HFFc6 (cell line): ENCODE measurements around the gene EDEM1. TPM values are rescaled to one million over a fixed set of nuclear protein-coding genes. Genes with fewer than 3 reads are reported as not detected.

ENCODE experiments used
- DNase-seq: peaks from one replicate; pipeline ENCODE4 v3.0.0-alpha.2; 2018
- H3K27ac Mint-ChIP-seq: 2 replicates; pipeline ENCODE4 v1.8.0; 2020; ENCODE audit warnings: mild to moderate bottlenecking, mixed read lengths
- H3K27me3 Mint-ChIP-seq: 2 replicates; pipeline ENCODE4 v1.8.0; 2021; ENCODE audit warnings: mild to moderate bottlenecking, moderate library complexity, mixed read lengths; ENCODE audit not compliant: insufficient read depth
- H3K36me3 Mint-ChIP-seq: 2 replicates; pipeline ENCODE4 v1.8.0; 2021; ENCODE audit warnings: low read depth, mixed read lengths
- H3K4me1 Mint-ChIP-seq: 2 replicates; pipeline ENCODE4 v1.8.0; 2020; ENCODE audit warnings: low read depth, mixed read lengths
- H3K4me3 Mint-ChIP-seq: 2 replicates; pipeline ENCODE4 v1.8.0; 2020; ENCODE audit warnings: mild to moderate bottlenecking, moderate library complexity, mixed read lengths
- H3K9me3 Mint-ChIP-seq: 2 replicates; pipeline ENCODE4 v1.8.0; 2020; ENCODE audit warnings: mild to moderate bottlenecking, mixed read lengths
- total RNA-seq, 6 experiments: library from RNA; stranded (reverse); fragmentation: NEBNext Ultra II Directional; extraction: Animal tissue kit (Norgen Biotek cat#: 25700); gene quantifications; 2 replicates in 1 of 6; 3 replicates in 5 of 6; pipeline ENCODE4 v1.2.3, GENCODE V29; 2021
- TF ChIP-seq, protein P1 (sequence below): fragments of 200-600 bp; sonication (generic); IDR thresholded peaks from 2 replicates; pipeline ENCODE4 v1.5.0; 2021; ENCODE audit warnings: antibody characterized with exemption, mild to moderate bottlenecking

Gene EDEM1
- total RNA-seq, 6 experiments from 2014 or later = 47.6 to 56.4 (median 52.0) TPM

DNA sequence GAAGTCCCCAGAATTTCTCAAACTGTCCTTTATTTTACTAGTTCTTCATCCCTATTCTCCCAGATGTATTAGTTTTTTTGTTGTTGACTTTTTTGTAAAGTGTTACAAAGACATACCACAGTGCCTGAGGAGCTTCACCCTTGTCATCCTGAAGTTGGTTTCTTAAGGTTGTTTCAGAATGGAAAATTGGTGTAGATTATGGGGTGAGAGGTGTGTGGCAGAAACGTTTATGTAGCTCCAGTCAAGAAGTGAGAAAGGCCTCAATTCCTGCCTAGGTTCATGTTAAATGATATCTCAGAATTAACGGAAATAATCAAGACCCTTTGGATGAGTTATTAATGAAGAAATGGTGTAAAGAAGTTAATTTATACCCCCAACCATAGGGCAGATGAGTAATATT, 6.8 kb downstream of the EDEM1 start:
- H3K4me3 Mint-ChIP-seq = peak overlapping the region; percentile 20; the same call in 1 of the 2 replicates

DNA sequence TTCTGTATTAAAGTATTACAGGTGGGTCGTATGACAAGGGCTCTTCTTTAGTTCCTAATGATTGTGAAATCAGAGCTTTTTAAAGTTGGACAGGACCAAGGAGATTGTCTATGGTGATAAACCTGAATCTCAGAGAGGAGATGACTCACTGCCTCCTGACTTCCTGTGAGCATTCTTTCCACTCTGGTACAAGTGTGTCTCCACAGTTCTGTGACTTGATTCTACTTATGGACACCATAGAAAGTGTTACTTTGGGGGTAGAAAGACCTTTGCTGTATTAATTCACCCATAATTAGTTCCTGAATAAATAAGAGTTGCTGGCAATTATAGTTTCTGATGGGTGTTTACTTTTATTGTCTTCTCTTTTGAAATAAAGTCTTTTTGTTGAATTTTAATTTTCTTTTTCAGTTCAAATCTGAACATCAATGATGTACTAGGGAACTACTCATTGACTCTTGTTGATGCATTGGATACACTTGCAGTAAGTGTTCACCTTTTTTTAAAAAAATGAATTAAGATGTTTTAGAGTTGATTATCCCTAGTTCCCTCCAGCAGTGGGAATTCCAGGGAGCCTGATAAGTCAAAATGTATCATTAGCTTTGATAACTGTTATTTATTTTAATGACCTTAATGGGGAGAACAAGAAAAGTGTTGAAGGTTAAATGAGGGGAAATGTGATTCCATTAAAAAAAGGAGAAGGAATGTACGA, 7.4 kb downstream of the EDEM1 start:
- Mint-ChIP-seq H3K27ac (peak overlapping the region; percentile 85), H3K9me3 (no peaks in the 10 kb centered on the region), H3K27me3 (no peaks in the 10 kb centered on the region), H3K4me3 (peak overlapping the region; percentile 50), H3K36me3 (peaks cover 38% of the 10 kb centered on the region), H3K4me1 (peaks cover 83% of the 10 kb centered on the region)
- peak; percentile 86 for DNase-seq
- TF ChIP-seq, protein P1, sequence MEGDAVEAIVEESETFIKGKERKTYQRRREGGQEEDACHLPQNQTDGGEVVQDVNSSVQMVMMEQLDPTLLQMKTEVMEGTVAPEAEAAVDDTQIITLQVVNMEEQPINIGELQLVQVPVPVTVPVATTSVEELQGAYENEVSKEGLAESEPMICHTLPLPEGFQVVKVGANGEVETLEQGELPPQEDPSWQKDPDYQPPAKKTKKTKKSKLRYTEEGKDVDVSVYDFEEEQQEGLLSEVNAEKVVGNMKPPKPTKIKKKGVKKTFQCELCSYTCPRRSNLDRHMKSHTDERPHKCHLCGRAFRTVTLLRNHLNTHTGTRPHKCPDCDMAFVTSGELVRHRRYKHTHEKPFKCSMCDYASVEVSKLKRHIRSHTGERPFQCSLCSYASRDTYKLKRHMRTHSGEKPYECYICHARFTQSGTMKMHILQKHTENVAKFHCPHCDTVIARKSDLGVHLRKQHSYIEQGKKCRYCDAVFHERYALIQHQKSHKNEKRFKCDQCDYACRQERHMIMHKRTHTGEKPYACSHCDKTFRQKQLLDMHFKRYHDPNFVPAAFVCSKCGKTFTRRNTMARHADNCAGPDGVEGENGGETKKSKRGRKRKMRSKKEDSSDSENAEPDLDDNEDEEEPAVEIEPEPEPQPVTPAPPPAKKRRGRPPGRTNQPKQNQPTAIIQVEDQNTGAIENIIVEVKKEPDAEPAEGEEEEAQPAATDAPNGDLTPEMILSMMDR = no peak

More for the DNA sequence above, 6.8 kb downstream of the EDEM1 start:
- peaks cover 39% of the 10 kb centered on the region for H3K36me3 Mint-ChIP-seq
- no peaks in the 10 kb centered on the region for H3K9me3 Mint-ChIP-seq
- no peak for DNase-seq
- peak overlapping the region; percentile 85 for H3K27ac Mint-ChIP-seq
- peaks cover 87% of the 10 kb centered on the region for H3K4me1 Mint-ChIP-seq
- no peaks in the 10 kb centered on the region for H3K27me3 Mint-ChIP-seq
- TF ChIP-seq, protein P1 = no peak

DNA sequence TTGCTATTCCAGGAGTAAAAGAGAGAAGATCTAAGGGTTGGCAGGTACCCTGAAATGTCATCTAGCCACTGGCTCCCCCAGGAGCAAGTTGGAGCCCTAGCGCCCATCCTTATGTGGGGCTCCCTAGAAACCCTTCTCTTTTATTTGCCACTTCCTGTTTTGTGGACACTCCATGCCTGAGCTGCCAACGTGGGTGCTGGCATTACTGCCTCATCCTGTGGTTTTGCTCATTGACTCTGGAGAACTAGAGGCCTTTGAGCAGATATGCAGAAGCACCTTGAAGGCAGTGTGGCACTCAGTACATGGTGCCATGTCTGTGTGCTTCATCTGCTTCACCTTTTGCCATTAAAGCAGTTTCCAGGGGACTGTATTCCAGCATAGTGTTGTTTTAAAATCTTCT, 8.1 kb downstream of the EDEM1 start:
- TF ChIP-seq, protein P1 = no peak
- peaks cover 37% of the 10 kb centered on the region for H3K36me3 Mint-ChIP-seq
- H3K27me3 Mint-ChIP-seq = no peaks in the 10 kb centered on the region
- peaks cover 77% of the 10 kb centered on the region for H3K4me1 Mint-ChIP-seq
- no peak for DNase-seq
- H3K9me3 Mint-ChIP-seq = no peaks in the 10 kb centered on the region
- peak overlapping the region; percentile 50 for H3K4me3 Mint-ChIP-seq
- peak overlapping the region; percentile 85 for H3K27ac Mint-ChIP-seq

DNA sequence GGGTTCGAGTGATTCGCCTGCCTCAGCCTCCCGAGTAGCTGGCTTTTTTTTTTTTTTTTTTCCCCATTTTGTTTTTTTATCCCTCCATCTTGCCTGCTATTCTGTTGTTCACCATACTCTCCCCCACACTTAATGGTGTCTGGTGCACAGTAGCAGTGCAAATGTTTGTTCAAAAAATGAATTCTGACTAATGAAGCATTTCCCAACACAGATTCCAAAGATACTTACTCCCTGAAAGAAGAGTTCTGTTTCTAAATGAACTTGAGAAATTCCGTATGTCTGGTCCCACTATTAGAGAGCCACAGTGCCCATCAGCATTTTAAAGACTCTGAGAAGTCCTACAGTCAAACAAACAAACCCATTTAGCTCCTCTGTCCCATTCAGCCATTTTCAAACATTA, 9.5 kb downstream of the EDEM1 start:
- H3K27ac Mint-ChIP-seq = peak overlapping the region; percentile 85

DNA sequence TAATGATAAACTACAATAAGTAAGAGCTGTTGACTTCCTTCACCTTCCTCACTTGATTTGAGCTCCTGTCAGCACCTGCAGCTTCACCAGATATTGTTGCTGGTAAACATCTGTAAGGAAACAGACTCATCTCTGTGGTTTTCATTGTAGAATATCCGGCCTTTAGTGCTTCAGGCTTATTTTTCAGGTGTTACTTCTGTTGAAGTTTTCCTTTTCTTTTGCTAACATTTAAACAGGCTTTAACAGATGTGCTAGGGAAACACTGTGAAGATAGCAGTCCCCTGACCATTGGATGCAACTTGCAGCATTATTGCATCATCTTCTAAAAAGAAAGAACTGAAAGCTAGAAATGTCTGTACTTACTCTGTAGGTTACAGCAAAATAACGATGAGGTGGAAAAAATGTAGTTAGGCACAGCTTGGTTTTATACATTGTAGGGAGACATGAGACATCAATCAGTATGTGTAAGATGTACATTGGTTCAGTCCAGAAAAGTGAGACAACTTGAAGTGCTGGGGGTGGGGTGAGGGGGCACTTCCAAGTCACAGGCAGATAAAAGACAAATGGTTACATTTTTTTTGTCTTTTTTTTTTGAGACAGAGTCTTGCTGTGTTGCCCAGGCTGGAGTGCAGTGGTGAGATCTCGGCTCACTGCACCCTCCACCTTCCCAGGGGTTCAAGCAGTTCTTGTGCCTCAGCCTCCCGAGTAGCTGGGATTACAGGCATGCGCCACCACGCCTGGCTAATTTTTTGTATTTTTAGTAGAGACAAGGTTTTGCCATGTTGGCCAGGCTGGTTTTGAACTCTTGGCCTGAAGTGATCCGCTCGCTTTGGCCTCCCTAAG, 10.2 kb downstream of the EDEM1 start:
- peak overlapping the region; percentile 32; the same call in 1 of the 2 replicates for H3K4me3 Mint-ChIP-seq
- TF ChIP-seq, protein P1 = no peak
- H3K27me3 Mint-ChIP-seq = no peaks in the 10 kb centered on the region
- DNase-seq = no peak
- peaks cover 35% of the 10 kb centered on the region for H3K36me3 Mint-ChIP-seq
- peaks cover 63% of the 10 kb centered on the region for H3K4me1 Mint-ChIP-seq
- peak overlapping the region; percentile 85 for H3K27ac Mint-ChIP-seq
- no peaks in the 10 kb centered on the region for H3K9me3 Mint-ChIP-seq

More for the DNA sequence above, 9.5 kb downstream of the EDEM1 start:
- peak; percentile 51 for DNase-seq
- H3K9me3 Mint-ChIP-seq = no peaks in the 10 kb centered on the region
- peaks cover 69% of the 10 kb centered on the region for H3K4me1 Mint-ChIP-seq
- TF ChIP-seq, protein P1 = no peak
- peak overlapping the region; percentile 32 for H3K4me3 Mint-ChIP-seq
- no peaks in the 10 kb centered on the region for H3K27me3 Mint-ChIP-seq
- H3K36me3 Mint-ChIP-seq = peaks cover 37% of the 10 kb centered on the region
